ENCODE results near the gene PIK3C3.
"Not testable (repeated sequence)": the region's sequence is repeated elsewhere in the genome, so short reads cannot be mapped to it uniquely, and the experiment has no call there.

Gene PIK3C3

GRCh38 chr18:42107691-42108450 lies 152.8 kb downstream of the PIK3C3 start:
- no peak for DNase-seq (ENCODE audit: low read depth)
- H3K4me3 ChIP-seq (ENCODE audit: low read length) = no peak overlapping the region
- no peak for TF ChIP-seq CTCF (conservative IDR thresholded peaks at IDR 0.05; ENCODE audit: low read length)

- H3K4me3 ChIP-seq (ENCODE audit: low read length) = not testable (repeated sequence)
Observed at GRCh38 chr18:42112147-42112546, 157.1 kb downstream of the PIK3C3 start.

GRCh38 chr18:42112657-42113420 lies 157.8 kb downstream of the PIK3C3 start:
- no peak overlapping the region for H3K4me3 ChIP-seq (ENCODE audit: low read length)
- TF ChIP-seq CTCF (conservative IDR thresholded peaks at IDR 0.05; ENCODE audit: low read length) = no peak
- peak; percentile 25 for DNase-seq (ENCODE audit: low read depth)

More at GRCh38 chr18:42112147-42112546, 157.1 kb downstream of the PIK3C3 start:
- not testable (repeated sequence) for DNase-seq (ENCODE audit: low read depth)

GRCh38 chr18:42113529-42114191 lies 158.6 kb downstream of the PIK3C3 start:
- peak; percentile 80 for DNase-seq (ENCODE audit: low read depth)
- H3K4me3 ChIP-seq (ENCODE audit: low read length) = no peak overlapping the region
- TF ChIP-seq CTCF (conservative IDR thresholded peaks at IDR 0.05; ENCODE audit: low read length) = no peak

GRCh38 chr18:42114310-42114943 lies 159.4 kb downstream of the PIK3C3 start:
- DNase-seq (ENCODE audit: low read depth) = peak; percentile 80
- TF ChIP-seq CTCF (conservative IDR thresholded peaks at IDR 0.05; ENCODE audit: low read length) = peak; percentile 85

GRCh38 chr18:42126586-42126985 lies 171.6 kb downstream of the PIK3C3 start:
- no peak overlapping the region for H3K4me3 ChIP-seq (ENCODE audit: low read length)
- no peak for DNase-seq (ENCODE audit: low read depth)
- TF ChIP-seq CTCF (conservative IDR thresholded peaks at IDR 0.05; ENCODE audit: low read length) = no peak

More at GRCh38 chr18:42114310-42114943, 159.4 kb downstream of the PIK3C3 start:
- H3K4me3 ChIP-seq (ENCODE audit: low read length) = no peak overlapping the region
